Activated CD4-positive, alpha-beta T cell treated with anti-CD3 and anti-CD28 coated beads for 1 hour (primary cell): Measurements from ENCODE around the gene MBOAT1.
"Not testable (repeated sequence)": the region's sequence is repeated elsewhere in the genome, so short reads cannot be mapped to it uniquely, and the experiment has no call there.

ENCODE experiments used
- DNase-seq: peaks from one replicate; pipeline ENCODE4 v3.0.0-alpha.2; 2020

Gene MBOAT1

DNA sequence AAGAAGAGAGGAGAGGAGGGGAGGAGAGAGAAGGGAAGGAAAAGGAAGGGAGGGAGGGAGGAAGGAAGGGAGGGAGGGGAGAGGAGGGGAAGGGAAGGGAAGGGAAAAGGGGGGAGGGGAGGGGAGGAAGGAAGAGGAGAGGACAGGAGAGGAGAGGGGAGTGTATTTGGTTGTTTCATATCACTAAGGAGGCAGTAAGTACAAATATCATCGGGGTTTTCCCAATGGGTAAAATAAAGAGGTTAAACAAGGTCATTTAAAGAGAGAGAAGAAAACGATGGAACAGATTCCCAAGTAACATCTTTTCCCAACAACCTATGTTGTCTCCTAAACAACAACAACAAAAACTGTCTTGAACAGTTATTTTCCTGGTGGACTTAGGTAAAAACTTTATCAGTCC is 43.6 kb downstream of the MBOAT1 start:
- no peak for DNase-seq

DNA sequence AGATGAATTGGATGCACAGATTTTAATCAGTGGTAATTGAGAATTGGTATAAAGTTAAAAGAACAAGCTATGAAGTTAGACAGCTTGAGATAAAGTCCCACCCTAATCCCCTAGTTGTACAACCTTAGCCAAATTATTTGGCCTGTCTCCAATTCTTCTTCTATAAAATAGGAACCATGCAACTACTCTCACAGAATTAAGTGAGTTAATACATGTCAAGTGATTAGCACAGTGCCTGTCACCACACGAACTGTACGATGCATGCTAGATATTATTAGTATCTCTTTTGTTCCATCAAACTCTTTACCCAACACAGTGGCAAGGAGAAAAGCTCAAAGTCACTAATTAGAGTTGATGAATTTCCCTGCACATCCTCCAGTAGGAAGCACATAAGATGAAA is 44.7 kb downstream of the MBOAT1 start:
- DNase-seq: no peak

DNA sequence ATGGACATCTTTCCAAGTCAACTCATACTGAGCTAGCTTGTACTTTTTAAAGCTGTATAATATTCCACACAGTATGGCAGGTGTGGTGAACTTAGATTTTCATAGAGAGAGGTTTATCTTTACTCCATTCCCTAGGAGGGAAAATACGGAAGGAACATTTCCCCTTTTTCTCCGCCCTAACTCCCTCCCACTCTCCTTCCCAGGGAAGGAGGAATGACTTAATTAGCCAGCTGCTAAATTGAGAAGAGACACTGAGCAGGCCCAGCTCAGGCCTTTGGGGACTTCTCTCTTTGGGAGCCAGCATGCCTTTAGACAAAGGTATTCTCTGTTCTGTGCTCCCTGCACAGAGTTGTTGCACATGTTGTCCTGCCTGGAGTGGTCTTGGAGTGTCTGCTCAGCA is 46.1 kb downstream of the MBOAT1 start:
- no peak for DNase-seq

DNA sequence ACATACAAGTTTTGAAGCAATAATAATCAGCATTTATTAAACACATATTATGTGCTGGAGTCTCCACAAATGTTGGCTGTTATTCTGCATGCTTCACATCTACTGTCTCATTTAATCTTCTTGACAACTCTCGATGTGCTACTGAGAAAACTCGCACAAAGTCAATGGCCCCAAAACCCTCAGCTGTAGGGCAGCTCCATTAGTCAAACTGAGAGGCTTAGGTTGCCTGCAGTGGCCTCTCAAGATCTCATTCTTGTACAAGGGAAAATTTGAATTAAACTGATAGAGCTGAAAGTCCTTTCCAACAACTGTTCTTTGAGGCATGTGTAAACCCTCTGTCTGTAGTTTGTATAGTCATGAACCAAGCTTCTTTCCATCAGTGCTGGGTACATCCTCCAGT is 49.8 kb downstream of the MBOAT1 start:
- DNase-seq: no peak

DNA sequence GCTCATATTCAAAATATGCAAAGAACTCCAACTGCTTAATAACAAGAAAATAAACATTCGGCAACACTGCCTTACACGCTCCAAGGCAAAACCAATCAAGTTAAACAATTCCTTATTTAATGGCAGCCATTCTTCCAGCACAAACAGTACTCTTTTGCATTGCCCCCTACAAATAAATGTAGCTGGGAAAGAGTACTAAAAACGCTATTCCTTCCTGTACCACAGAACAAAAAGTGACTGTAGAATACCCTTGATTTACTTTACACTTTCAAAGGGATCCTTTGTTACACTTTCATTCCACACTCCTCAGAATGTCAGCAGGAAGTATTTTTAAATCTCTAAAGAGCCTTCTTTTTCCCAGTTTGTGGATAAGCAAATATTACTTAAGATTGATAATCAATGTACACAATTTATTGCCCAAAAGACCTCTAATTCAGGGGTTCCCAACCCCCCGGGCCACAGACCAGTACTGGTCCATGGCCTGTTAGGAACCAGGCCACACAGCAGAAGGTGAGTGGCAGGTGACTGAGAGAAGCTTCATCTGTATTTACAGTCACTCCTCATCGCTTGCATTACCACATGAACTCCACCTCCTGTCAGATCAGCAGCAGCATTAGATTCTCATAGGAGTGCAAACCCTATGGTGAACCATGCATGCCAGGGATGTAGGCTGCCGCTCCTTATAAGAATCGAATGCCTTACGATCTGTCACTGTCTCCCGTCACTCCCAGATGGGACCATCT is 51.6 kb downstream of the MBOAT1 start:
- no peak for DNase-seq

DNA sequence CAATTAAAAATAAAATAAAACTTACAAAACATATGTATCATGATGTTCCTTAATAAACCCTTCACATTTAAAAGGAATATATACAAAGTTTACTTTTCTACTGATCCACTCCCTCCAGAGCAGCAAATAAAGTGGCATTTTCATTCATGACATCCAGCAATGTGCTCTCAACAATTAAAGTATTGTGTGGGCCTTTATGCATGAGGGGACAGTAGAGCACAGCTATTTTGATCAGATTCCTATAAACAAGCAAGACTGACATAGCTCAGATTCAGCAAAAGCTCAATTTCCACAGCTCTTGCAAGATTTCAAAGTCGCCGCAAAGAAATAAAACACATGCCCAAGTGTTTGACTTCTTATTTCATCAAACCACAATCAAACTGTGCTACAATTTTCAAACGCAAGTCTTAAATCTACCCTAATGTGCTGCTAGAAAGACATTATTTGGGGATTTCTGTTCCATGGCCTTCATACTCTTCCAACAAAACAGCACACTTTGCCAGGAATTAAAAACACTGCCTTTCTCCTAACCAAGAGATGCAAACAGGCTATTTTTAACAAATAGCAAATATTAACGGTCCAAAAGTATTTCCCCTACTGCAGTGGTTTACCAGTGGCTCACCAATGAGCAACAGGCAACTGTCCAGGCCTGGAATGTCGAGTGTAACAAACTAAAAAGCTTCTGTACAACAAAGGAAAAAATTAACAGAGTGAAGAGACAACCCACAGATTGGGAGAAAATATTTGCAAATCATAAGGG is 52.3 kb downstream of the MBOAT1 start:
- no peak for DNase-seq

DNA sequence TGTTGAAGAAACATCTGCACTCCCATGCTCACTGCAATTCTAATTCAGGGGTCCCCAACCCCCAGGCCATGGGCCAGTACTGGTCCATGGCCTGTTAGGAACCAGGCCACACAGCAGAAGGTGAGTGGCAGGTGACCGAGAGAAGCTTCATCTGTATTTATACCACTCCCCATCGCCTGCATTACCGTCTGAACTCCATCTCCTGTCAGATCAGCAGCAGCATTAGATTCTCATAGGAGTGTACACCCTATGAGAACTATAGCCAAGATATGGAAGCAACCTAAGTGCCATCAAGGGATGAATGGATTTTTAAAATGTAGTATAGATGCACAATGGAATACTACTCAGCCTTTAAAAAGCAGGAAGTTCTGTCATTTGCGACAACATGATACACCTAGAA is 53.2 kb downstream of the MBOAT1 start:
- DNase-seq: no peak

DNA sequence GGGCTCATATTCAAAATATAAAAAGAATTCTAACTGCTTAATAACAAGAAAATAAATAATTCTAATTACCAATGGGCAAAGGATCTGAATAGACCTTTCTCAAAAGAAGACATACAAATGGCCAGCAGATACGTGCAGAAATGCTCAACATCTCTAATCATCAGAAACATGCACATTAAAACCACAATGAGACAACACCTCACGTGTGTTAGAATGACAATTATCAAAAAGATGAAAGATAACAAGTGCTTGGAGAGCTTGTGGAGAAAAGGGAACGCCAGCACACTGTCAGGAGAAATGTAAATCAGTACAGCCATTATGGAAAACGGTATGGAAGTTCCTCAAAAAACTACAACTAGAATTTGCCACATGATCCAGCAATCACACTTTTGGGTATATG is 53.6 kb downstream of the MBOAT1 start:
- no peak for DNase-seq

DNA sequence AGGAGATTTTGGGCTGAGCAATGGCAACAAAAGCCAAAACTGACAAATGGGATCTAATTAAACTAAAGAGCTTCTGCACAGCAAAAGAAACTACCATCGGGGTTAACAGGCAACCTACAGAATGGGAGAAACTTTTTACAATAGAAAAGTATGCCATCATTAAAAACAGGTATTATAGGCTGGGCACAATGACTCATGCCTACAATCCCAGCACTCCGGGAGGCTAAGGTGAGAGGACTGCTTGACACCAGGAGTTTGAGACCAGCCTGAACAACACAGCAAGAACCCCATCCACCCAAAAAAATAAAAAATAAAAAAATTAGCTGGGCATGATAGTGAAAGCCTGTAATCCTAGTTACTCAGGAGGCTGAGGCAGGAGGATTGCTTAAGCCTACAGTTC is 55.4 kb downstream of the MBOAT1 start:
- DNase-seq: no peak

DNA sequence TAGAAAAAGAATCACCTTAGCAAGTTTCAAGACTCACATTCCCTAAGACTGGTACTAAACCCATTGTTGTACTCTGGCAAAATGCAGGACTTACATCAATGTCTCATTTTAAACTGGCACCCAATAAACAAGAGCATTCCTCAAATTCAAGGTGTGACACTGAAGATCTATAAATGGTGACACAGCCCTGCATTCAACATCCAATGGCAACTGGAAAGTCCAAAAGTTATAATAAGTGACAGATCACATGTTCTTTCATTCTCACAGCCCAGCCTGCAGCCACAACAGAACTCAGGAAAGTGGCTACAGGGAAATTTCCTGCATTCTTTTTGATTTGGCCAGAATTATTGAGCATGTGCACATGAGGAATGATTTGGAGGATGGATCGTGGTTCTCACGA is 57.5 kb downstream of the MBOAT1 start:
- no peak for DNase-seq

DNA sequence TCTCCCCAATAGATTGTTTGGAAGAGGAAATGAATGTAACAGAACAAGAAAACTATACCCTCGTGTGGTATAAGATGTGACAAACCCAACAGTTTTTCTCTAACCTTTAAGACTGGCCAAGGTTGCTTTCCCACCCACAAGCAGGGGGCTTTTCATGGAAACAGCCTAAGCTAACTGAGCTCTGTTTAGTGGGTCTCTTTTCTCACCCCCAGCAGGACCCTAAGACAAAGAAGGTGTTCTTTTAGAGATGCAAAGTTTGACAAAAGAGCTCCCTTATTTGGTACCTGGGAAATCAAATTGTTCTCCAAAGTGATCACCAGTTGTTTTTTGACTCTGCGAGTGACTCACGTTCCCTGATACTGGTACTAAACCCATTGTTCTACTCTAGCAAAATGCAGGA is 59.1 kb downstream of the MBOAT1 start:
- DNase-seq: no peak

DNA sequence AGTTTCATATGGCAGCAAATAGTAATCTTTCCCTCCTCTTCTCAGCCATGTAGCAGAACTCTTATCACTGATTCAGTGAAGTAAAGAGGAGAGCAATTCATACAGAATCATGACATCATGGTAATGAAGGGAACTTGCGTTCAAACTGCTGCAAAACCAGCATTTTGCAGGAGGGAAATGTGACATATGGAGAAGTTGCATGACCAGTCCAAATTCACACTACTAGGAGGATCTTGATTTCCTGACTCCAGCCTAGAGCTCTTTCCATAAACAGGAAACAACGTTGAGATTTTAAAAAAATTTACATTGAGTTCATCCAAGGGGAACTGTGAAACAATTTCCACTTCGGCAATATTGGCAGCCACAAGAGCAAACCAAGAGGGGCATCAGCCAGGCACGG is 63.8 kb downstream of the MBOAT1 start:
- no peak for DNase-seq

DNA sequence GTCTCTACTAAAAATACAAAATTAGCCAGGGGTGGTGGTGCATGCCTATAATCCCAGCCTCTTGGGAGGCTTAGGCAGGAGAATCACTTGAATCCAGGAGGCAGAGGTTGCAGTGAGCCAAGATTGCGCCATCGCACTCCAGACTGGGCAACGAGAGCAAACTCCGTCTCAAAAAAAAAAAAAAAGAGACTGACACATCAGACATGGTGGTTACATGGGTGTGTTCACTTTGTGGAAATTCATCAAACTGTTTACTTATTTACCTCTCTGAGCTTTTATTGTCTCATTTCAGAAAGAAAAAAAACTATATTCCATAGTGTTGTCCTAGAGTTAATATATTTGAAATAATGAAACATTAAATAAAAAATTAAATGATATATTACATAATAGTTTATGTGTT is 64.8 kb downstream of the MBOAT1 start:
- DNase-seq: no peak

DNA sequence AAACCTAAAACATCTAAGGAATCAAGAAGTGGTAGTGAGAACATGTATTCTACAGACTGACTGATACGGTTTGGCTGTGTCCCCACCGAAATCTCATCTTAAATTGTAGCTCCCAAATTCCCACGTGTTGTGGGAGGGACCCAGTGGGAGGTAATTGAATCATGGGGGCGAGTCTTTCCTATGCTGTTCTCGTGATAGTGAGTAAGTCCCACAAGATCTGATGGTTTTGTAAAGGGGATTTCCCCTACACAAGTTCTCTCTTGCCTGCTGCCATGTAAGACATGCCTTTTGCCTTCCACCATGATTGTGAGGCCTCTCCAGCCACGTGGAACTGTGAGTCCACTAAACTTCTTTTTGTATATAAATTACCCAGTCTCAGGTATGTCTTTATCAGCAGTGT is 65.4 kb downstream of the MBOAT1 start:
- not testable (repeated sequence) for DNase-seq

DNA sequence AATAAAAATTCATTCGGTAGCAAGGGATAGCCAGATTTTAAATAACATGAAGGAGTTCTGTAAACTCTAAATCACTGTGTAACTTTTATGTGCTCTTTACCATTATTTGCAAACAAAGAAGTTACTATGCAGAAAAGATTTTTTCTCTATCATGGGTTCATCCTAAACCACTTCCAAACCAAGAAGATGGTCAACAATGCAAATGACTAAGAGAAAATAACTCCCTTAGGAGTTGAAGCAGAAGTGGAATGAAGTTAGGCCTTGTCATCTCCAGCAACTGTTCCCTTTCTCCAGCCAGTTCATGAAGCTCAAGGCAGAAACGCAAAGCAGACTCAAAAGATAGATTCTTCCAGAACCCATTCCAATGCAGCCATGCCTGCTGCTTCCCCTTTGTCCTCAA is 66.0 kb downstream of the MBOAT1 start:
- DNase-seq: no peak

DNA sequence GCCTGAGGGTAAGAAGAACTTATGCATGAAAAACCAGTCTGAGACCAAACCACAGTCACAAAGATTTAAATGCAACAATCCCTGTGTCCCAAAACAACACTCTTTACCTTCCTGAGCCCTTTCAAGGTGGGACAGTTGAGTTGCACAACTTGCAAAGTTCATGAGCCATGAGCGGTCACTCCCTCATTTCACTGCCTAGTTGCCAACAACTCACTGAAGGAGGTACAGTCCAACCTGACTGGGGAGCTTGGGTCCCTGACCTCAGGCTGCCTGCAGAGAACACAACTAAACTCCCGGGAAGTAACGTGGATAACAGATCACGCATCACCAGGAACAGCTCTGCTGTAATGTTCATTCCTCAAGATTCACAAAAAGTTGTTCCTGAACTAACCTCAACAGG is 69.4 kb downstream of the MBOAT1 start:
- DNase-seq: no peak

DNA sequence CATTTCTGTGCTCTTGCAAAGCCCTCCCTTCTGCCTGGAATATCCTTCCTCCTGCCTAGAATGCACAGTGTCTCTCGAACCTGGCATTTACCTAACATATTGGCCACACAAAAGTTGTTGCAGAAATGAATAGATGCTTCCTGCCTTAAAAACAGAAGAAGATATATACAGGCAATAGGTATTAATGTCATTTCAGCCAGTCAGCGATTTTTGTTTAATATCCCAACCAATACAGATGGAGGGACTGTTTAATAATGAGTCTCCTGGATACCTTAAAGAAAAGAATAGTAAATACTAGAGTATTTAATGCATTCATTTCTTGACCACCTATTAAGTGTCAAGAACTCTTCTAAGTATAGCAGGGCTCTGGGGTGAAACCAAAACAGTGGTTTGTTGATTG is 70.3 kb downstream of the MBOAT1 start:
- DNase-seq: no peak

DNA sequence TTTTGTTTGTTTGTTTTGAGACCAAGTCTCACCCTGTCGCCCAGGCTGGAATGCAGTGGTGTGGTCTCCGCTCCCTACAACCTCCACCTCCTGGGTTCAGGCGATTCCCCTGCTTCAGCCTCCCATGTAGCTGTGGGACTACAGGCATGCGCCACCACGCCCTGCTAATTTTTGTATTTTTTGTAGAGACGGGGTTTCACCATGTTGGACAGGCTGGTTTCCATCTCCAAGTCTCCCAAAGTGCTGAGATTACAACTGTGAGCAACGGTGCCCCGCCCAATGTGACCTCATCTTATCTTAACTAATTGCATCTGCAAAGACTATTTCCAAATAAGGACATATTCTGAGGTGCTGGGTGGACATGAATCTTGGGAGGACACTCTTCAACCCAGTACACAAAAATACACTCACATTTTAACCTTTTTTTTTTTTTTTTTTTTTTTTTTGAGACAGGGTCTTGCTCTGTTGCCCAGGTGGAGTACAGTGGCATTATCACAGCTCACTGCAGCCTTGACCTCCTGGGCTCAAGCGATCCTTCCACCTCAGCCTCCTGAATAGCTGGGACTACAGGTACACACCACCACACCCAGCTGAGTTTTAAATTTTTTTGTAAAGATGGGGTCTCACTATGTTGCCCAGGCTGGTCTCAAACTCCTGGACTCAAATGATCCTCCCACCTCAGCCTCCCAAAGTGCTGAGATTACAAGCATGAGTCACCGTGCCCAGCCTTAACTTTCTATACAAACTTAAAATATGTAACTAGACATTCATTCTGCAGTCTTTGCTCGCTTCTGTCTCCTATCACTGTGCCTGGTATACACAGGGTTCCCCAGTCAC is 72.9 kb downstream of the MBOAT1 start:
- DNase-seq: not testable (repeated sequence)

DNA sequence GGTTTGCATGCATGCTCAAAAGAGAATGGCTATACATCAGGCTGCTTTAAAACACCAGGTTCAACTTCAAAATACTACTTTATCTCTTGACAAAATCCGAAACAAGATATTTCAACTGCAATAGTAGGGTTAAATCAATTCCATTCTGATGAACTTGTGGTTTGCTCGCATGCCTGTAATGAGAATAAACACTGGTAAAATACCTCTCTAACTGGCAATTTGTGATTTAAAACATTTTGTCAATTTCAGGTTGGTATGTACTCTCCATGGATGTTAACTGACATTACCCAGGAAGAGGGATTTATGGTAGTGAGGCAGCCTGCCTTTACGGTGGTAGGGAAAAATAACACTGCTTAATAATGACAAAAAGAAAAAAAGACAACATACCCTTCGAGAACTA is 74.4 kb downstream of the MBOAT1 start:
- no peak for DNase-seq

DNA sequence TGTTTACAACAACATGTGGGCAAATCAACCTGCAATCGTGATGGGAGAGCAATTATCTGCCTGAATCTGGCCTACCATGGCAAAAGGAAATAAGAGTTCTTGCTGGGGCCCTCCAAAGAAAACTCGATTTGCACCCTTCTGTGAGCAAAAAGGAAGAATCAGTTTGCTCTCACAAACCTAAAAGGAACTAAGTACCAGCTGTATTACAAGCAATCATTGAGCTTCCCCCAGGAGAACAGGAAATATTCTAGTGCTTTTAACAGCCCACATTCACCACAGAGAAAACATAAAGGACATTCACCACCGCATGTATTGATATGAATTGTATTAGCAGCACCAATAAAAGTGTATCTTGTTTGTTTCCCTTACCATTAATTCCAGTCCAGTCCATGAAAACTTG is 75.0 kb downstream of the MBOAT1 start:
- DNase-seq: no peak

DNA sequence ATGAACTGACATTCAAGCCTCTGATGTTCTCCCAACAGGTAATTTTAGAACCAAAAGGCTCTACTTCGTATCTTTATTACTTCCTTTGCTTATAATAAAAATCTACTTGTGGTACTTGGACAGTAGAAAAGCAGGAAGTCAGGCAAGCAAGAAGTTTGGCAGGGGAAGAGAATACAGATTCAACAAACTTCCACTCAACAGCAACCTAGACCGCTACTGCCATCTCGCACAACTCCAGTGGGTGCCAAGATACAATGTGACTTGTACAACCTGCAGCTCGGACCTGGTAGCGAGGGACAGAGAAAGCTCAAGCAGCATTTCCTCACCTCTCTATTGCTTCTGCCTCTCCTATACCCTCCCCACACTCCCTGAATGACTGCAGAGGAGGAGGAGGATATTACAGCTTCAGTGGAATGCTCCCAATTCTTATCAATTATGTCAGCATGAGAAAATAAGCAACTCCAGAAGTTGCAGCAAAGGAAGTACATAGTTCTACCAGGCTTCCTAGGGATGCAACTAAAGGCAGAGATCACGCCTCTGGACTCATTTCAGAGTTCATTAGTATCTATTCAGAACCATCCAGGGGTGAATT is 76.5 kb downstream of the MBOAT1 start:
- no peak for DNase-seq

DNA sequence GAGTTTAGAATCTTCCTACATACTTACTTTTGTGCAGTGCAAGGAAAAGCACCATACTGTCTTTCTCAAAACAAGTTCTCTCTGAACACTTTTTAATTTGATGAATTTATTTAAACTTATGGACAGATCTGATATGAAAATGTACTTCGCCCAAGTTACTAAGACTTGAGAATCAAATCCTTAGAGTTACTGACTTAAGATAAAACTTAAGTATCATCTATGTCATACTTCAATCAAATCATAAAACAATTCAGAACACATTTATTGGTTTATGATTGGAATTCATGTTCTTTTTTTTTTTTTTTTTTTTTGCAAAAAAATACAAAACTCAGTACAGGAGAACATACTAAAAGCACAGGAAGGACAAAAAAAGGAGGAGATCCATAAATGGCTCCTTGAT is 77.7 kb downstream of the MBOAT1 start:
- DNase-seq: no peak

DNA sequence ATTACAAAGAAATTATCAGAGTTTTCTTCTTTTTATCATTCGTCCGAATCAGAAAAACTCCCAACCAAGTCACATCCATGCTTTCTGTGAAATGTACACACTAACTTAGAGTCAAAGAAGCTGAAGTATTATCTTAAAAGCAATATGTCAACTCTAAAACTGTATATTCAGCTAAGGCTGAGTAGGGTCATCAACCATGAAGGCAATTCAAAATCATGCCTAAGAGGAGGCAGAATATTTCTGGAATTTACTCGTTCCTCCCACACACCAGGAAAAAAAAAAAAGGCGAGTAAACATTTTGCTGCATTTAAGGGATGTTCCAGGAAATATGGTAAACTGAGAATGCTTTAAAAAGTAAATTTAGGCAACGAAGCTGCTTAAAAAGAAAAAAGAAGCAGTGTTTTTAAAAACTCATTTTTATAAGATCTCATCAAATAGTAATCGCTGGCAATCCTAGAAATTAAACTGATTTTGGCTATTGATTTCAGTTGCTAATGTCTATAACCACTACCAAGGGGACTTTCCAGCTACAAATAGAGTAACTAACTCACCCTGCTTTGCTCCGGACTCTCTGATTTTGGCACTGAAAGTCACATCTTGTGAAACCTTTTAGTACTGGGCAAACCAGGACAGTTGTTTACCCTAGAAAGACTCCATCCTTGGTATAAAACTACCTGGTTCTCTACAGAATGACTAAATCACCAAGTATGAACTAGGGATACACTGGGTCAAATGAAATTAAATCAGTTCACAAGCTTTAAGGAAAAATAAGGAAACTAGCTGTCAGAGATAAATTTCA is 82.8 kb downstream of the MBOAT1 start:
- DNase-seq: no peak
